K562 (cell line): ENCODE measurements around the gene HEG1. TPM values are rescaled to one million over a fixed set of nuclear protein-coding genes. Genes with fewer than 3 reads are reported as not detected.

Experiments
- ATAC-seq: fragments of 200-7000 bp; cut with Tn5 transposase; 3 replicates; pipeline ENCODE4 v1.9.1; 2020; ENCODE audit warnings: moderate library complexity
- BruUV-seq: library from RNA; stranded (reverse); fragments of 400-500 nt; replicated peaks from 2 replicates; lab custom pipeline; 2021; lab: Mats Ljungman, UMichigan
- CTCF ChIA-PET: fragments of 300-600 bp; formaldehyde crosslinking; extraction: SDS; loops from one replicate; lab custom pipeline; 2021; ENCODE audit warnings: low intra/inter-chr PET ratio; lab: Yijun Ruan, JAX
- POLR2A ChIA-PET: fragments of 300-600, 350-650 bp; sonication (Branson Sonifier 250); formaldehyde crosslinking; extraction: SDS; loops from one replicate; lab custom pipeline; 2021; ENCODE audit warnings: antibody characterized with exemption, inconsistent platforms; lab: Yijun Ruan, JAX
- DNase-seq, 4 experiments: peaks; one replicate each; pipeline versions ENCODE4 v3.0.0 to v3.0.0-alpha.2; 2011 to 2018; ENCODE audit warnings: low spot score in 3 of 4, mixed read lengths in 3 of 4; ENCODE audit errors: extremely low read depth in 1 of 4
- FAIRE-seq: peaks from 2 replicates; lab custom pipeline; 2011; peaks lifted over from hg19 to GRCh38; lab: Jason Lieb, UNC
- H2AFZ ChIP-seq: 2 replicates; pipeline ENCODE4 v1.6.0; 2011; ENCODE audit warnings: low read depth, low read length, control low read depth, inconsistent platforms
- H3K27ac ChIP-seq: fragments of 200-600 bp; 3 replicates; pipeline ENCODE4 v1.8.0; 2011; ENCODE audit warnings: low read depth, mild to moderate bottlenecking, control low read depth, inconsistent platforms, low read length, moderate library complexity, mixed read lengths; ENCODE audit errors: extremely low read depth
- H3K27me3 ChIP-seq, 2 experiments: fragments of 300-600 bp in 1 of 2; 2 replicates in 1 of 2; 3 replicates in 1 of 2; pipeline versions ENCODE4 v1.6.0 to v1.8.0; 2011; ENCODE audit warnings: inconsistent platforms in 2 of 2, low read length in 2 of 2, mild to moderate bottlenecking in 1 of 2, mixed read lengths in 1 of 2, moderate library complexity in 1 of 2; ENCODE audit not compliant: control insufficient read depth in 2 of 2, insufficient read depth in 2 of 2
- H3K36me3 ChIP-seq: fragments of 300-600 bp; 3 replicates; pipeline ENCODE4 v1.8.0; 2011; ENCODE audit warnings: mild to moderate bottlenecking, low read length, inconsistent platforms; ENCODE audit not compliant: control insufficient read depth, insufficient read depth
- H3K4me1 ChIP-seq, 2 experiments: fragments of 200-600 bp in 1 of 2; replicated peaks in 1 of 2; 2 replicates in 1 of 2; 3 replicates in 1 of 2; pipeline versions ENCODE4 v1.5.1 to v1.8.0; 2011; ENCODE audit warnings: inconsistent platforms in 2 of 2, low read length in 2 of 2, mild to moderate bottlenecking in 1 of 2, mixed read lengths in 1 of 2, moderate library complexity in 1 of 2; ENCODE audit not compliant: control insufficient read depth in 2 of 2, insufficient read depth in 2 of 2
- H3K4me2 ChIP-seq: 2 replicates; pipeline ENCODE4 v1.6.1; 2011; ENCODE audit warnings: low read length, control low read depth, inconsistent platforms, mixed read lengths; ENCODE audit not compliant: insufficient read depth
- H3K4me3 ChIP-seq: fragments of 200-600 bp; sonication (generic), shearing (Covaris generic); 2 replicates; pipeline ENCODE4 v1.5.1; 2016; ENCODE audit warnings: control low read depth, inconsistent platforms
- H3K79me2 ChIP-seq: fragments of 200-600 bp; 3 replicates; pipeline ENCODE4 v1.8.0; 2011; ENCODE audit warnings: low read length, inconsistent platforms; ENCODE audit not compliant: control insufficient read depth, insufficient read depth
- H3K9ac ChIP-seq, 2 experiments: 2 replicates each; pipeline versions ENCODE4 v1.6.0 to v1.6.1; 2011; ENCODE audit warnings: low read depth in 2 of 2, low read length in 2 of 2, control low read depth in 1 of 2, inconsistent platforms in 1 of 2, mild to moderate bottlenecking in 1 of 2, mixed read lengths in 1 of 2; ENCODE audit not compliant: insufficient read depth in 1 of 2
- H3K9me1 ChIP-seq: one replicate; pipeline ENCODE4 v1.6.0; 2011; ENCODE audit warnings: inconsistent platforms, mild to moderate bottlenecking, low read length, moderate library complexity; ENCODE audit not compliant: control insufficient read depth, insufficient read depth
- H3K9me3 ChIP-seq: replicated peaks from 2 replicates; pipeline ENCODE4 v1.5.1; 2011; ENCODE audit warnings: low read depth, low read length, inconsistent platforms; ENCODE audit not compliant: control insufficient read depth, insufficient read depth
- H4K20me1 ChIP-seq: replicated peaks from 2 replicates; pipeline ENCODE4 v1.6.1; 2011; ENCODE audit warnings: low read length, inconsistent platforms, mixed read lengths; ENCODE audit not compliant: control insufficient read depth, insufficient read depth
- ARID3B ChIP-seq: fragments of 250-450 bp; sonication (Bioruptor Pico); IDR thresholded peaks from 2 replicates; pipeline ENCODE4 v1.4.0; 2020; ENCODE audit warnings: borderline replicate concordance
- ATF4 ChIP-seq: fragments of 450-650 bp; formaldehyde crosslinking; IDR thresholded peaks from 2 replicates; pipeline ENCODE4 v1.4.0; 2022; ENCODE audit warnings: mild to moderate bottlenecking, moderate library complexity
- FOXK2 ChIP-seq, 2 experiments: fragments of 450-650 bp; IDR thresholded peaks in 1 of 2; conservative IDR thresholded peaks in 1 of 2; 2 replicates each; pipeline ENCODE4 v1.6.1; 2016; ENCODE audit warnings: low read depth in 2 of 2, mild to moderate bottlenecking in 1 of 2
- NCOR1 ChIP-seq: fragments of 450-650 bp; IDR thresholded peaks from 2 replicates; pipeline ENCODE4 v1.6.1; 2016; ENCODE audit warnings: mild to moderate bottlenecking, moderate library complexity
- PML ChIP-seq: IDR thresholded peaks from 2 replicates; pipeline ENCODE4 v1.6.1; 2012; ENCODE audit warnings: low read length, inconsistent platforms
- SIN3B ChIP-seq: fragments of 450-650 bp; IDR thresholded peaks from 2 replicates; pipeline ENCODE4 v1.6.1; 2017; ENCODE audit warnings: low read depth, mild to moderate bottlenecking, moderate library complexity
- TSC22D4 ChIP-seq: fragments of 450-650 bp; IDR thresholded peaks from 2 replicates; pipeline ENCODE4 v1.6.1; 2016; ENCODE audit warnings: missing genetic modification characterization, missing biosample characterization, control low read depth
- ZNF217 ChIP-seq: sonication (generic); formaldehyde crosslinking; IDR thresholded peaks from 2 replicates; pipeline ENCODE4 v1.8.0; 2022; ENCODE audit warnings: mild to moderate bottlenecking, missing genetic modification reagents
- ZNF561 ChIP-seq: fragments of 450-650 bp; formaldehyde crosslinking; conservative IDR thresholded peaks from 2 replicates; pipeline ENCODE4 v1.4.0; 2020; ENCODE audit warnings: mild to moderate bottlenecking, moderate library complexity
- ZNF57 ChIP-seq: fragments of 450-650 bp; formaldehyde crosslinking; IDR thresholded peaks from 2 replicates; pipeline ENCODE4 v1.4.0; 2020; ENCODE audit warnings: mild to moderate bottlenecking, moderate library complexity
- WGBS: fragments of 100-300 bp; shearing (Covaris generic); methylation state at CpG from one replicate; pipeline ENCODE4 v1.1.6; 2016; ENCODE audit warnings: low coverage, mixed read lengths; ENCODE audit not compliant: insufficient coverage; ENCODE audit errors: missing lambda C conversion rate; 5-methylcytosine and 5-hydroxymethylcytosine counted together
- in situ Hi-C: fragments of 300-500 bp; cut with MboI; formaldehyde crosslinking; loops from 4 replicates; pipeline ENCODE4 v1.15.0; 2018; ENCODE audit warnings: inconsistent platforms, mixed read lengths
- intact Hi-C: fragments of 100-400 bp; cut with micrococcal nuclease; formaldehyde crosslinking; loops from 2 replicates; pipeline ENCODE4 v1.14.2; 2022
- polyA plus RNA-seq, 8 experiments: library from polyadenylated mRNA; depleted of rRNA in 4 of 8; stranded (reverse) in 5 of 8; unstranded in 3 of 8; fragments of >200 nt; fragmentation: Nextera tagmentation in 2 of 8; fragmentation: Illumina TruSeq in 1 of 8; extraction: Ambion mirVana in 2 of 8; extraction: Trizol in 1 of 8; gene quantifications; 2 replicates each; pipeline versions ENCODE4 v1.2.1 to v1.2.3, GENCODE V29; 2011 to 2014; ENCODE audit warnings: inconsistent platforms in 1 of 8, missing spikeins in 1 of 8
- total RNA-seq, 7 experiments: library from RNA; depleted of rRNA in 6 of 7; stranded (reverse); fragments of >200 nt in 6 of 7; fragmentation: Illumina TruSeq in 2 of 7; extraction: Trizol in 2 of 7; gene quantifications; 2 replicates each; pipeline versions ENCODE4 v1.2.1 to v1.2.3, GENCODE V29; 2011 to 2021; ENCODE audit warnings: low replicate concordance in 1 of 7
- TF ChIP-seq, protein P1 (sequence below): IDR thresholded peaks from 2 replicates; pipeline ENCODE4 v1.6.1; 2012; ENCODE audit warnings: low read depth, low read length, improper control_type of control experiment, borderline replicate concordance
- TF ChIP-seq, protein P2 (sequence below), 2 experiments: fragments of 150-350 bp in 1 of 2; IDR thresholded peaks; 2 replicates each; pipeline ENCODE4 v1.6.1; 2012 to 2016; ENCODE audit warnings: low read depth in 2 of 2, low read length in 2 of 2, mild to moderate bottlenecking in 1 of 2, moderate library complexity in 1 of 2
- TF ChIP-seq, protein P3 (sequence below), 2 experiments: fragments of 450-650 bp; conservative IDR thresholded peaks; 2 replicates each; pipeline ENCODE4 v1.6.1; 2017; ENCODE audit warnings: mild to moderate bottlenecking in 2 of 2, moderate library complexity in 2 of 2

The HEG1 gene
- total and polyA plus RNA-seq, 9 of the 15 experiments (the other 6 are each of a cell fraction or from before 2014, with no cell fraction given), result 0.24 TPM; not detected in 8

DNA sequence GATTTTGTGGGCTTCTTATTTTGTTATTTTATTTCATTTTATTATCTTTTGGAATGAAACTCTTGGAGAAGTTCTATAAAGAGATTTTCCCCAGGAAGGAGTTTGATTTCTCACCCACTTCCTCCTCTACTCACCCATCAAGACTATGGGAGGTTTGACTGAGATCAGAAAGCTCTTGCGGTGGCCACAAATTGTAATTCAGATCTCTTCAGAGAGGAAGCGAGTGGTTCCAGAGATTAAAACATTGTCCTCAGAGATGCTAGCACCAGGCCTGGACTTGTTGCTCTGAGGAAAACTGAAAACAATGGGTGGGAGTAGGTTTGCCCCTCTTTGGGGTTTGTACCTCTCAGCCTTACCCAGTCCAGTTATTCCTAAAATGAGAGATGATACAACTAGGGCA lies 113.2 kb downstream of the HEG1 start:
- FAIRE-seq (no peak), DNase-seq (no peak), ATAC-seq (no peak)
- Histone ChIP-seq H3K36me3 (no peaks in the 10 kb centered on the region), H4K20me1 (no peaks in the 10 kb centered on the region), H3K79me2 (no peaks in the 10 kb centered on the region), H2AFZ (no peak overlapping the region), H3K27me3 (peaks cover 0 to 14% of the 10 kb centered on the region in 2 experiments; a peak in 2 of 5 replicates), H3K27ac (no peak overlapping the region), H3K4me1 (no peaks in the 10 kb centered on the region; a peak in 1 of 5 replicates), H3K4me3 (no peak overlapping the region), H3K4me2 (no peak overlapping the region), H3K9me3 (no peaks in the 10 kb centered on the region), H3K9me1 (no peaks in the 10 kb centered on the region), H3K9ac (no peak overlapping the region)
- ChIA-PET CTCF (no interaction called here), POLR2A (interaction anchor here (1.2 kb wide), 1 partner anchor 7 kb away, joined by 3 read pairs; no protein-coding TSS in a partner anchor)
- intact Hi-C loops (no loop called here), in situ Hi-C loops (no loop called here)
- 7% methylated on average over 2 of the region's 2 CpGs for WGBS
- no TSS peak for BruUV-seq
- TF ChIP-seq TSC22D4 (no peak), FOXK2 (conservative IDR thresholded peaks at IDR 0.05 in 1 of 2, IDR thresholded peaks at IDR 0.05 in 1 of 2; ENCODE audit: low read depth in 2 of 2) (no peak), ARID3B (CRISPR knock-in tag) (no peak), ZNF561 (no peak), SIN3B (no peak), NCOR1 (no peak), ZNF57 (CRISPR knock-in tag) (no peak), ZNF217 (no peak), PML (no peak), ATF4 (CRISPR knock-in tag) (no peak)
- TF ChIP-seq, protein P1, sequence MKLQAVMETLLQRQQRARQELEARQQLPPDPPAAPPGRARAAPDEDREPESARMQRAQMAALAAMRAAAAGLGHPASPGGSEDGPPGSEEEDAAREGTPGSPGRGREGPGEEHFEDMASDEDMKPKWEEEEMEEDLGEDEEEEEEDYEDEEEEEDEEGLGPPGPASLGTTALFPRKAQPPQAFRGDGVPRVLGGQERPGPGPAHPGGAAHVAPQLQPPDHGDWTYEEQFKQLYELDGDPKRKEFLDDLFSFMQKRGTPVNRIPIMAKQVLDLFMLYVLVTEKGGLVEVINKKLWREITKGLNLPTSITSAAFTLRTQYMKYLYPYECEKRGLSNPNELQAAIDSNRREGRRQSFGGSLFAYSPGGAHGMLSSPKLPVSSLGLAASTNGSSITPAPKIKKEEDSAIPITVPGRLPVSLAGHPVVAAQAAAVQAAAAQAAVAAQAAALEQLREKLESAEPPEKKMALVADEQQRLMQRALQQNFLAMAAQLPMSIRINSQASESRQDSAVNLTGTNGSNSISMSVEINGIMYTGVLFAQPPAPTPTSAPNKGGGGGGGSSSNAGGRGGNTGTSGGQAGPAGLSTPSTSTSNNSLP, result no peak
- TF ChIP-seq, protein P2, sequence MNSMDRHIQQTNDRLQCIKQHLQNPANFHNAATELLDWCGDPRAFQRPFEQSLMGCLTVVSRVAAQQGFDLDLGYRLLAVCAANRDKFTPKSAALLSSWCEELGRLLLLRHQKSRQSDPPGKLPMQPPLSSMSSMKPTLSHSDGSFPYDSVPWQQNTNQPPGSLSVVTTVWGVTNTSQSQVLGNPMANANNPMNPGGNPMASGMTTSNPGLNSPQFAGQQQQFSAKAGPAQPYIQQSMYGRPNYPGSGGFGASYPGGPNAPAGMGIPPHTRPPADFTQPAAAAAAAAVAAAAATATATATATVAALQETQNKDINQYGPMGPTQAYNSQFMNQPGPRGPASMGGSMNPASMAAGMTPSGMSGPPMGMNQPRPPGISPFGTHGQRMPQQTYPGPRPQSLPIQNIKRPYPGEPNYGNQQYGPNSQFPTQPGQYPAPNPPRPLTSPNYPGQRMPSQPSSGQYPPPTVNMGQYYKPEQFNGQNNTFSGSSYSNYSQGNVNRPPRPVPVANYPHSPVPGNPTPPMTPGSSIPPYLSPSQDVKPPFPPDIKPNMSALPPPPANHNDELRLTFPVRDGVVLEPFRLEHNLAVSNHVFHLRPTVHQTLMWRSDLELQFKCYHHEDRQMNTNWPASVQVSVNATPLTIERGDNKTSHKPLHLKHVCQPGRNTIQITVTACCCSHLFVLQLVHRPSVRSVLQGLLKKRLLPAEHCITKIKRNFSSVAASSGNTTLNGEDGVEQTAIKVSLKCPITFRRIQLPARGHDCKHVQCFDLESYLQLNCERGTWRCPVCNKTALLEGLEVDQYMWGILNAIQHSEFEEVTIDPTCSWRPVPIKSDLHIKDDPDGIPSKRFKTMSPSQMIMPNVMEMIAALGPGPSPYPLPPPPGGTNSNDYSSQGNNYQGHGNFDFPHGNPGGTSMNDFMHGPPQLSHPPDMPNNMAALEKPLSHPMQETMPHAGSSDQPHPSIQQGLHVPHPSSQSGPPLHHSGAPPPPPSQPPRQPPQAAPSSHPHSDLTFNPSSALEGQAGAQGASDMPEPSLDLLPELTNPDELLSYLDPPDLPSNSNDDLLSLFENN (IDR thresholded peaks at IDR 0.05; ENCODE audit: low read depth in 2 of 2, low read length in 2 of 2), result no peak
- TF ChIP-seq, protein P3, sequence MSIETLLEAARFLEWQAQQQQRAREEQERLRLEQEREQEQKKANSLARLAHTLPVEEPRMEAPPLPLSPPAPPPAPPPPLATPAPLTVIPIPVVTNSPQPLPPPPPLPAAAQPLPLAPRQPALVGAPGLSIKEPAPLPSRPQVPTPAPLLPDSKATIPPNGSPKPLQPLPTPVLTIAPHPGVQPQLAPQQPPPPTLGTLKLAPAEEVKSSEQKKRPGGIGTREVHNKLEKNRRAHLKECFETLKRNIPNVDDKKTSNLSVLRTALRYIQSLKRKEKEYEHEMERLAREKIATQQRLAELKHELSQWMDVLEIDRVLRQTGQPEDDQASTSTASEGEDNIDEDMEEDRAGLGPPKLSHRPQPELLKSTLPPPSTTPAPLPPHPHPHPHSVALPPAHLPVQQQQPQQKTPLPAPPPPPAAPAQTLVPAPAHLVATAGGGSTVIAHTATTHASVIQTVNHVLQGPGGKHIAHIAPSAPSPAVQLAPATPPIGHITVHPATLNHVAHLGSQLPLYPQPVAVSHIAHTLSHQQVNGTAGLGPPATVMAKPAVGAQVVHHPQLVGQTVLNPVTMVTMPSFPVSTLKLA (conservative IDR thresholded peaks at IDR 0.05), result no peak
